ENCODE measurements around the gene PPARG.
"Not testable (repeated sequence)": the region's sequence is repeated elsewhere in the genome, so short reads cannot be mapped to it uniquely, and the experiment has no call there.

The PPARG gene

DNA sequence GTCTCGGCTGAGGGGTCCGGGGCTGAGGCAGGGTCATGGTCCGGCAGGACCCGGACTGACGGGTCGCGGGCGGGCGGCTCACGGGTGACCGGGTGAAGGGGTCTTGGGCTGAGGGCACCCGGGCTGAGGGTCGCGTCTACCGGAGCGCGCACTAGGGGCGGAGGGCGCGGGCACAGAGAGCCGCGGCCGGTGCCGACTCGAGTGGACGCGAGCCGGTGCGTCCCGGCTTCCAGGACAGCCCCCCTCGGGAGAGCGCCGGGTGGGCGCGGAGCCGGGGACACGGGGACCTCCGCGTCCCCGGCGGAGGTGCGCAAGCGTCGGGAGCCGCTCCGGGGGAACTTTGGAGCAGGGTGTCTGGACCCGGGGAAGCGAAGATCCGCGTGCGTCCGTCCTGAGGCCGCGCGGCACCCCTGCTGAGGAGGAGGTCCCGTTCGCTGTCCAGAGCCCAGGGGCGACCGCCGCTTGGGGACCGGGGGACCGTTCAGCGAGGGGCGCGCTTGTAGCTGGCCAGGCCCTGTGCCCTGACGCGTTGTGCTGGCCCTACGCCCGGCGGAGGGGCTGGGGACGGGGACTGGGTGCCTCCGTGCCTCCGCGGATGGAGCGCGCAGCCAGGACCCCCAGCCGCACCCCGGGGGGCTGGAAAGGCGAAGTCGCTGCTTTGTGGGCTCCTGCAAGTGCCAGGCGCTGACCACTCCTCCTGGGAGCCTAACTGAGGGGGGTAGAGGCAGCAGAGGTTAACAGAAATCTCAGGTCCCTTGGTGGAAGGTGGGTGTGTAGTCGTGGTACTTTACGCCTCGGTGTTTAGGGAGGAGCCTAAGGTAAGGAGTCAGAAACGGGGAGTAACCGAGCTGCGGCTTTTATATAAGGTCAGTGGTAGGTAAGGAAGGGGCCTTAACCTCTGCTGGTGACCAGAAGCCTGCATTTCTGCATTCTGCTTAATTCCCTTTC, at the start of gene PPARG:
TSS of gene PPARG (plus strand) at position 889 of the 948 bp plus-strand sequence. CDS start 90,642 bp downstream, outside the sequence.
- Histone ChIP-seq H3K27me3 (ENCODE audit: control insufficient read depth, insufficient read depth, low read length) (peaks cover 75% of the 10 kb centered on the region), H3K4me1 (ENCODE audit: control insufficient read depth, insufficient read depth, low read length) (no peaks in the 10 kb centered on the region), H3K9me3 (ENCODE audit: control insufficient read depth, insufficient read depth, low read length) (no peaks in the 10 kb centered on the region), H3K9ac (ENCODE audit: low read depth, low read length) (no peak within 1 kb of the TSS), H3K4me3 (ENCODE audit: low read depth, low read length) (peak within 1 kb of the TSS; percentile 54), H3K36me3 (ENCODE audit: control insufficient read depth, insufficient read depth, low read length) (no peaks in the 10 kb centered on the region)

- Histone ChIP-seq H3K4me1 (ENCODE audit: control insufficient read depth, insufficient read depth, low read length) (no peaks in the 10 kb centered on the region), H3K27me3 (ENCODE audit: control insufficient read depth, insufficient read depth, low read length) (no peaks in the 10 kb centered on the region), H3K4me3 (ENCODE audit: low read depth, low read length) (no peak overlapping the region), H3K9me3 (ENCODE audit: control insufficient read depth, insufficient read depth, low read length) (no peaks in the 10 kb centered on the region), H3K36me3 (ENCODE audit: control insufficient read depth, insufficient read depth, low read length) (no peaks in the 10 kb centered on the region), H3K9ac (ENCODE audit: low read depth, low read length) (no peak overlapping the region)
These were observed 49.6 kb upstream of the PPARG start for GRCh38 chr3:12239301-12239700.

DNA sequence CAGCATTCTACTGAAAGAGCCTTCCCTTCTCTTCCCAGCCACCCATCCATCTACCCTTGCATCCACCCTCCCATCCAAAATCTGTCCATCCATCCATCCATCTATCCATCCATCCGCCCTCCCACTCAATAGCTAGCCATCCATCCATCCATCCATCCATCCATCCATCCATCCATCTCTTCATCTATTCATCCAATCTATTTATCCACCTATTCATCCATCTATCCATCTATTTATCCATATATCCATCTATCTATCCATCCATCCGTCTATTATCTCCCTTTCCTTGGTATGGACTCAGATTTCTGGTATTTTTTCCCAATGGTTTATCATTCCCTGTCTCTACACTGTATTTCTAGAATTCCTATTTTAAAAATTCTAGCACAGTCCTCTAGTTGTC, 46.1 kb upstream of the PPARG start:
- Histone ChIP-seq H3K4me3 (ENCODE audit: low read depth, low read length) (no peak overlapping the region), H3K9ac (ENCODE audit: low read depth, low read length) (no peak overlapping the region), H3K9me3 (ENCODE audit: control insufficient read depth, insufficient read depth, low read length) (no peaks in the 10 kb centered on the region), H3K4me1 (ENCODE audit: control insufficient read depth, insufficient read depth, low read length) (no peaks in the 10 kb centered on the region), H3K27me3 (ENCODE audit: control insufficient read depth, insufficient read depth, low read length) (no peaks in the 10 kb centered on the region), H3K36me3 (ENCODE audit: control insufficient read depth, insufficient read depth, low read length) (no peaks in the 10 kb centered on the region)

DNA sequence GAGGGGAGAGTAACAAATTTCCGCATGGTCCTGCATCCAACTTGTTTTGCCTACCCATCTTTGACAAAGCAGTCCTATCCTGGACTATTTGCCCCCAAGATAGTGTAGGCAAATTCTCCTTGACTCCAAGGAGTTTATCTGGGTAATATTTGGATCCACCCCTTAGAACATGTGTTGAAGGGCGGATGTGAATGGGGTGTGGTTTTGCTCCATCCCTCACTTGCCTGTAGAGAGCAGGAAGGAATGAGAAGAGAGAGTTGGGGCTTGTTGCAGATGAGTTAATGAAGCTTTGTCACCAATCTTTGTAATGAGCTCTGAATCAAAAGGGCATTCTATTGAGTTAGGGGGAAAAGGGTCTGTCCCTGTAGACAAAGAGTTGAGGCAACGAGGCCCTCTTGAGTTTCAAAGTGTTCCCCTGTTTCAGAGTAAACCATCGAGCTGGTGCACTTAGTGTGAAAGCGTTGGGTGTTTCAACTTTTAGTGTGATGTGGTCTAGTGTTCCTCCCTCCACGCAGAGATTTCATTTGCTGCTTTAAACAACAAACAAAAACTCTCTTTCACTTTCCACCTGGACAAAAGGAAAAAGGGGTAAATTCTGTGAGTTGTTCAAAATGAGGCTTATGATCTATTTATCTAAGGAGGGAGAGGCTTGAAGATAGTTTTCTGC, 42.2 kb upstream of the PPARG start:
- Histone ChIP-seq H3K4me3 (ENCODE audit: low read depth, low read length) (no peak overlapping the region), H3K9me3 (ENCODE audit: control insufficient read depth, insufficient read depth, low read length) (no peaks in the 10 kb centered on the region), H3K4me1 (ENCODE audit: control insufficient read depth, insufficient read depth, low read length) (no peaks in the 10 kb centered on the region), H3K36me3 (ENCODE audit: control insufficient read depth, insufficient read depth, low read length) (no peaks in the 10 kb centered on the region), H3K9ac (ENCODE audit: low read depth, low read length) (no peak overlapping the region), H3K27me3 (ENCODE audit: control insufficient read depth, insufficient read depth, low read length) (no peaks in the 10 kb centered on the region)

DNA sequence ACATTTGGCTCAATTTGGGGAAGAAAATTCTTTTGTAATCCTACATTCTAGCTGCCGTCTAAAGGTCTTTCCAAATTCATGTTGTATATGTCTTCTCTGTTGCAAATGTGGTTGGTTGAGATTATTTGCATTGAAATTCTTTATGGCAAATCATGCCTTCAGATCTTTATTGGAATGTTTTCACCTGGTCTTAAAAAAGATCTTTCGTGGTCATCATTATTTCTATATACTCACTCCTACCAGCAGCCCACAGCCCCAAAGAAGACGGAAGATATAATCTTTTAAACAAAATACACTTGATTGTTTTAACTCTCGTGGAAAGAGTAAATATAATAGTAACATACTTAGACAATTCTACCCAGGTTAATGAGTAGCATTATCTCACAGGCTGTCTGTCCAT, 41.5 kb upstream of the PPARG start:
- H3K4me3 ChIP-seq (ENCODE audit: low read depth, low read length), result no peak overlapping the region

DNA sequence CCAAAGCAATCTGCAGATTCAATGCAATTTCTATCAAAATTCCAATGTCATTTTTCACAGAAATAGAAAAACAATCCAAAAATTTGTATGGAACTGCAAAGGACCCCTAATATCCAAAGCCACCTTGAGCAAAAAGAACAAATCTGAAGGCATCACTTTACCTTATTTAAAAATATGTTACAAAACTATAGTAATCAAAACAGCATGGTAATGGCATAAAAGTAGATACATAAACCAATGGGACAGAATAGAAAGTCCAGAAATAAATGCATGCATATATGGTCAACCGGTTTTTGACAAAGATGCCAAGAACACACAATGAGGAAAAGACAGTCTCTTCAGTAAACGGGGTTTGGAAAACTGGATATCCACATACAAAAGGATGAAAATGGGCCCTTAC, 39.4 kb upstream of the PPARG start:
- no peak overlapping the region for H3K4me3 ChIP-seq (ENCODE audit: low read depth, low read length)
- no peaks in the 10 kb centered on the region for H3K9me3 ChIP-seq (ENCODE audit: control insufficient read depth, insufficient read depth, low read length)
- no peaks in the 10 kb centered on the region for H3K4me1 ChIP-seq (ENCODE audit: control insufficient read depth, insufficient read depth, low read length)
- no peaks in the 10 kb centered on the region for H3K36me3 ChIP-seq (ENCODE audit: control insufficient read depth, insufficient read depth, low read length)
- H3K9ac ChIP-seq (ENCODE audit: low read depth, low read length), result no peak overlapping the region
- no peaks in the 10 kb centered on the region for H3K27me3 ChIP-seq (ENCODE audit: control insufficient read depth, insufficient read depth, low read length)

More for the DNA sequence above, 41.5 kb upstream of the PPARG start:
- Histone ChIP-seq H3K9me3 (ENCODE audit: control insufficient read depth, insufficient read depth, low read length) (no peaks in the 10 kb centered on the region), H3K9ac (ENCODE audit: low read depth, low read length) (no peak overlapping the region), H3K27me3 (ENCODE audit: control insufficient read depth, insufficient read depth, low read length) (no peaks in the 10 kb centered on the region), H3K4me1 (ENCODE audit: control insufficient read depth, insufficient read depth, low read length) (no peaks in the 10 kb centered on the region), H3K36me3 (ENCODE audit: control insufficient read depth, insufficient read depth, low read length) (no peaks in the 10 kb centered on the region)

GRCh38 chr3:12252889-12253288, 36.0 kb upstream of the PPARG start:
- H3K4me1 ChIP-seq (ENCODE audit: control insufficient read depth, insufficient read depth, low read length), result no peaks in the 10 kb centered on the region
- H3K36me3 ChIP-seq (ENCODE audit: control insufficient read depth, insufficient read depth, low read length), result no peaks in the 10 kb centered on the region
- no peaks in the 10 kb centered on the region for H3K9me3 ChIP-seq (ENCODE audit: control insufficient read depth, insufficient read depth, low read length)
- no peak overlapping the region for H3K9ac ChIP-seq (ENCODE audit: low read depth, low read length)
- H3K4me3 ChIP-seq (ENCODE audit: low read depth, low read length), result no peak overlapping the region
- H3K27me3 ChIP-seq (ENCODE audit: control insufficient read depth, insufficient read depth, low read length), result no peaks in the 10 kb centered on the region

GRCh38 chr3:12253516-12254343, 35.1 kb upstream of the PPARG start:
- no peak overlapping the region for H3K9ac ChIP-seq (ENCODE audit: low read depth, low read length)
- H3K36me3 ChIP-seq (ENCODE audit: control insufficient read depth, insufficient read depth, low read length), result no peaks in the 10 kb centered on the region
- no peaks in the 10 kb centered on the region for H3K27me3 ChIP-seq (ENCODE audit: control insufficient read depth, insufficient read depth, low read length)
- H3K9me3 ChIP-seq (ENCODE audit: control insufficient read depth, insufficient read depth, low read length), result no peaks in the 10 kb centered on the region
- no peaks in the 10 kb centered on the region for H3K4me1 ChIP-seq (ENCODE audit: control insufficient read depth, insufficient read depth, low read length)
- H3K4me3 ChIP-seq (ENCODE audit: low read depth, low read length), result no peak overlapping the region

GRCh38 chr3:12255393-12255792, 33.5 kb upstream of the PPARG start:
- no peak overlapping the region for H3K9ac ChIP-seq (ENCODE audit: low read depth, low read length)
- no peak overlapping the region for H3K4me3 ChIP-seq (ENCODE audit: low read depth, low read length)
- H3K9me3 ChIP-seq (ENCODE audit: control insufficient read depth, insufficient read depth, low read length), result no peaks in the 10 kb centered on the region
- no peaks in the 10 kb centered on the region for H3K27me3 ChIP-seq (ENCODE audit: control insufficient read depth, insufficient read depth, low read length)
- H3K4me1 ChIP-seq (ENCODE audit: control insufficient read depth, insufficient read depth, low read length), result no peaks in the 10 kb centered on the region
- H3K36me3 ChIP-seq (ENCODE audit: control insufficient read depth, insufficient read depth, low read length), result no peaks in the 10 kb centered on the region

DNA sequence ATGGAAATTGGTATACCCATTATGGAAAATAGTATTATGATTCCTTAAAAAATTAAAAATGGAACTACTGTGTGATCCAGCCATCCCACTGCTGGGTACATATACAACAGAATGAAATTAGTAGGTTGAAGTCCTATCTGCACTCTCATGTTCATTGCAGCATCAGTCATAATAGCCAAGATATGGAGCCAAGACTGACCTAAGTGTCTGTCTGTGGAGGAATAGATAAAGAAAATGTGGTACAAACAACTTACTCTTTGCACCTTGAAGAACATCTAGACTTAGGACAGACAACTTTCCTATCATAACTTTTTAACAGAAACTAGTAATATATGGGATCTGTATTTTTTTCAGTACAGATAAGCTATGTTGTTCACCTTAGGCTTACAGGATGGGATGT, 30.0 kb upstream of the PPARG start:
- Histone ChIP-seq H3K9me3 (ENCODE audit: control insufficient read depth, insufficient read depth, low read length) (no peaks in the 10 kb centered on the region), H3K27me3 (ENCODE audit: control insufficient read depth, insufficient read depth, low read length) (no peaks in the 10 kb centered on the region), H3K4me3 (ENCODE audit: low read depth, low read length) (no peak overlapping the region), H3K36me3 (ENCODE audit: control insufficient read depth, insufficient read depth, low read length) (no peaks in the 10 kb centered on the region), H3K9ac (ENCODE audit: low read depth, low read length) (no peak overlapping the region), H3K4me1 (ENCODE audit: control insufficient read depth, insufficient read depth, low read length) (no peaks in the 10 kb centered on the region)

DNA sequence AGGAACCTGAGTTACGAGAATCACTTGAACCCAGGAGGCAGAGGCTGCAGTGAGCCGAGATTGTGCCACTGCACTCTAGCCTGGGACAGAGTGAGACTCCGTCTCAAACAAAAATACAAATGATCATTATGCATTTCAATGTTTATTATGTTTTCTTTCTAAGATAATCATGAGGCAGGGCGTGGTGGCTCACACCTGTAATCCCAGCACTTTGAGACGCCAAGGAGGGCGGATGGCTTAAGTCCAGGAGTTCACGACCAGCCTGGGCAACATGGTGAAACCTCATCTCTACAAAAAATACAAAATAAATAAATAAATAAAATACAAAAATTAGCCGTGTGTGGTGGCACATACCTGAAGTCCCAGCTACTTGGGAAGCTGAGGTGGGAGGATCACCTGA, 26.7 kb upstream of the PPARG start:
- not testable (repeated sequence) for H3K36me3 ChIP-seq (ENCODE audit: control insufficient read depth, insufficient read depth, low read length); H3K27me3 ChIP-seq (ENCODE audit: control insufficient read depth, insufficient read depth, low read length); H3K9me3 ChIP-seq (ENCODE audit: control insufficient read depth, insufficient read depth, low read length); H3K9ac ChIP-seq (ENCODE audit: low read depth, low read length); H3K4me3 ChIP-seq (ENCODE audit: low read depth, low read length); H3K4me1 ChIP-seq (ENCODE audit: control insufficient read depth, insufficient read depth, low read length)
